ENCODE measurements around the gene SMCO1.

The SMCO1 gene

DNA sequence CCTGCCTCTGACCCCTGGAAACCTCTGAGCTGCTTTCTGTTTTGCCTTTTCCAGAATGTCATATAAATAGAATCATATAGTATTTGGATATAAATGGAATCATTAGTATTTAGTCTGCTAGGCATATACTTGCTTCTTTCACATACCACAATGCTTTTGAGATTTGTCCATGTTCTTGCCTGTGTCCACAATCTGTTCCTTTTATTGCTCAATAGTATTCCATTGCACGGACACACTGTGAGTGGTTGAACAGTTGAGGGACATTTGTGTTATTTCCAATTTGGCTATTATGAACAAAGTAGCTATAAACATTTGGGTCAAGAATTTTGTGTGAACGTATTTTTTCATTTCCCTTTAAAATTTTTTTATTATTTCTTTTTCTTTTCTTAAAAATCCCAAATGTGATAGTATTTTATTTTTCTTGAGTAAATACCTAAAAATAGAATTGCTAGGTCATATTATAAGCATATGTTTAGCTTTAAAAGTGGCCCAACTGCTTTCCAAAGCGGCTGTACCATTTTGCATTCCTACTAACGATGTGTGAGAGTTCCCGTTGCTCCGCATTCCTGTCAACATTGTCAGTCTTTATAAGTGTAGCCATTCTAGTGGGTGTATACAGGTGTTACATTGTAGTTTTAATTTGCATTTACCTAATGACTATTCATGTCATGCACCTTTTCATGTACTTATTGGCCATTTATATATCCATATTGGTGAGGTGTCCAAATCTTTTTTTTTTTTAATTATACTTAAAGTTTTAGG, 26.7 kb upstream of the SMCO1 start:
- DNase-seq (ENCODE audit: extremely low read depth, low read depth), result no peak
- H3K4me3 ChIP-seq (replicated peaks; ENCODE audit: low read depth, low read length), result no peak overlapping the region
- TF ChIP-seq, protein P1, sequence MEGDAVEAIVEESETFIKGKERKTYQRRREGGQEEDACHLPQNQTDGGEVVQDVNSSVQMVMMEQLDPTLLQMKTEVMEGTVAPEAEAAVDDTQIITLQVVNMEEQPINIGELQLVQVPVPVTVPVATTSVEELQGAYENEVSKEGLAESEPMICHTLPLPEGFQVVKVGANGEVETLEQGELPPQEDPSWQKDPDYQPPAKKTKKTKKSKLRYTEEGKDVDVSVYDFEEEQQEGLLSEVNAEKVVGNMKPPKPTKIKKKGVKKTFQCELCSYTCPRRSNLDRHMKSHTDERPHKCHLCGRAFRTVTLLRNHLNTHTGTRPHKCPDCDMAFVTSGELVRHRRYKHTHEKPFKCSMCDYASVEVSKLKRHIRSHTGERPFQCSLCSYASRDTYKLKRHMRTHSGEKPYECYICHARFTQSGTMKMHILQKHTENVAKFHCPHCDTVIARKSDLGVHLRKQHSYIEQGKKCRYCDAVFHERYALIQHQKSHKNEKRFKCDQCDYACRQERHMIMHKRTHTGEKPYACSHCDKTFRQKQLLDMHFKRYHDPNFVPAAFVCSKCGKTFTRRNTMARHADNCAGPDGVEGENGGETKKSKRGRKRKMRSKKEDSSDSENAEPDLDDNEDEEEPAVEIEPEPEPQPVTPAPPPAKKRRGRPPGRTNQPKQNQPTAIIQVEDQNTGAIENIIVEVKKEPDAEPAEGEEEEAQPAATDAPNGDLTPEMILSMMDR (IDR thresholded peaks at IDR 0.05; ENCODE audit: low read depth, low read length, missing control alignments), result no peak

DNA sequence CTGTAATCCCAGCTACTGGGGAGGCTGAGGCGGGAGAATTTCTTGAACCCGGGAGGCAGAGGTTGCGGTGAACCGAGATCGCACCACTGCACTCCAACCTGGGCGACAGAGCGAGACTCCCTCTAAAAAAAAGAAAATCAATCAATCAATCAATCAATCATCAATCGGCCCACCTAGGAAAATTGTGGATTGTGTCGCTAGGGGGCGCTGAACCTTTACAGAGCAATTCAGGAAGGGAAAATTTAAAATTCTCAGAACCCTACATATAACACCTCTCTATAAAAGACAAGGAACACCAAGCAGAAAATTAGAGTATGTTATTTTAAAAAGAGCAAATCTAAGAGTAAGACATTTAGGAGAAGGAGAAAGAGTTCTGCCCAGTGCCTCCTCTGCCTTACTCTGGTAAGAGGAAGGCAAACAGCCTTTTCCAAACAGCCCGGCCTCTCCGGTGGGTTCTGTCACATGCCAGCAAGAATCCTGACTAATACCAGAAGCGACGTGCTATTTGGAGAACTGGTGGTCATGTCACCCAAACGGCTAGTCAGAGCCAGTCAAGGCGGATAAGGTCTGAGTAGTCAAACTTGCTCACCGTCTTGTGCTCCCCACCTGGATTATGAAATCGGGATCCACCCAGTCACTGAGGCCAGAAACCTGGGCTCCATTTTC, 22.3 kb upstream of the SMCO1 start:
- DNase-seq (ENCODE audit: extremely low read depth, low read depth), result no peak
- TF ChIP-seq, protein P1 (IDR thresholded peaks at IDR 0.05; ENCODE audit: low read depth, low read length, missing control alignments), result peak; percentile 54
- H3K4me3 ChIP-seq (replicated peaks; ENCODE audit: low read depth, low read length), result no peak overlapping the region

DNA sequence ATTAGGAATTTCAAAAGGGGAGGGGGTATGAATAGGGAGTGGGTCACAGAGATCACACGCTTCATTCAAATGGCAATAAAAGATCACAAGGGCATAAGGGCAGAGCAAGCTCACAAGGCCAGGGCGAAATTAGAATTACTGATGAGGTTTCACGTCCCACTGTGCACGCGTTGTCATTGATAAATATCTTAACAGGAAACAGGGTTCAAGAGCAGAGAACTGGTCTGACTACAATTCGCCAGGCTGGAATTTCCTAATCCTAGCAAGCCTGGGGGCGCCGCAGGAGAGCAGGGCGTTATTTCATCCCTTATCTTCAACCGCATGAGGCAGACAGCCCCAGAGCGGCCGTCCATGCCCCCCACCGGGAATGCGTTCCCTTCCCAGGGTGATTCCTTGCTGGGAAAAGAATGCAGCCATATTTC, 18.1 kb upstream of the SMCO1 start:
- H3K4me3 ChIP-seq (replicated peaks; ENCODE audit: low read depth, low read length), result no peak overlapping the region
- TF ChIP-seq, protein P1 (IDR thresholded peaks at IDR 0.05; ENCODE audit: low read depth, low read length, missing control alignments), result no peak
- DNase-seq (ENCODE audit: extremely low read depth, low read depth), result no peak

DNA sequence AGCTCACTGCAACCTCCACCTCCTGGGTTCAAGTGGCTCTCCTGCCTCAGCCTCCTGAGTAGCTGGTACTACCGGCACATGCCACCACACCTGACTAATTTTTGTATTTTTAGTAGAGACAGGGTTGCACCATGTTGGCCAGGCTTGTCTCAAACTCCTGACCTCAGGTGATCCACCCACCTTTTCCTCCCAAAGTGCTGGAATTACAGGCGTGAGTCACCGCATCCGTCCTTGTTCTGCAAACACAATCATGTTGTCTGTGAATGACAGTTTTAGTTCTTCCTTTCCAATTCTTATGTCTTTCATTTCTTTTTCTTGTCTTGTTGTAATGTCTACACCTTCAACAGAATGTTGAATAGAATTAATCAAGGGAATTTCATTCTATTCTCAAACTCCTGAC, 16.3 kb upstream of the SMCO1 start:
- H3K4me3 ChIP-seq (replicated peaks; ENCODE audit: low read depth, low read length), result no peak overlapping the region
- no peak for DNase-seq (ENCODE audit: extremely low read depth, low read depth)
- TF ChIP-seq, protein P1 (IDR thresholded peaks at IDR 0.05; ENCODE audit: low read depth, low read length, missing control alignments), result no peak

DNA sequence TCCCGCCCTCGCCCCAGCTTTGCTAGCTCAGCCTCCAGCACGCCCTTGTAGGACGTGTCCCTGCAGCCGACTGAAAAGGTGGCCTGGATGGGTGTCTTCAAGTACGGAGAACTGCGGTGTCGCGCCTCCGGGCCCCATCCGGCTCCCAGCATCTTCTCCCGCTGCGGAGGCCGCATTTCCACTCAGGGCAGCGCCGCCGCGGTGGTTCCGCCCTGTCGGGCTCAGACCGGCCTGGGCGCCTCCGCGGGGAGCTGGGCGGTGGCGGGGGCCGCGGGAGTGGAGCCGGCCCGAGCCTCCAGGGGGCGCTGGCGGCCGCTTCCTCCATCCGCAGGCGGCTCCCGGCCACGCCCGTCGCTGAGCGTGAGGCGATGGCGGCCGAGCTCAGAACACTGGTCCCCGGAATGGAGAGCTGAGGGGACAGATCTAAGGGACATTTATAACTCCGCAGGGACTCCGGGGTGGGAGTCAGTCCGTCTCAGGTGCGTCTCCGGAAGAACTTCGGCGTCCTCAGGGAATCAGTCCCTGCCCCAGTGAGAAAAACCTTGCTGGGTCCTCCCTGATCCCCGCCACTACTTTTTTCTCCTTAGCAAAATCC, 13.6 kb upstream of the SMCO1 start:
- H3K4me3 ChIP-seq (replicated peaks; ENCODE audit: low read depth, low read length), result peak overlapping the region; percentile 30
- TF ChIP-seq, protein P1 (IDR thresholded peaks at IDR 0.05; ENCODE audit: low read depth, low read length, missing control alignments), result peak; percentile 72
- DNase-seq (ENCODE audit: extremely low read depth, low read depth), result no peak

DNA sequence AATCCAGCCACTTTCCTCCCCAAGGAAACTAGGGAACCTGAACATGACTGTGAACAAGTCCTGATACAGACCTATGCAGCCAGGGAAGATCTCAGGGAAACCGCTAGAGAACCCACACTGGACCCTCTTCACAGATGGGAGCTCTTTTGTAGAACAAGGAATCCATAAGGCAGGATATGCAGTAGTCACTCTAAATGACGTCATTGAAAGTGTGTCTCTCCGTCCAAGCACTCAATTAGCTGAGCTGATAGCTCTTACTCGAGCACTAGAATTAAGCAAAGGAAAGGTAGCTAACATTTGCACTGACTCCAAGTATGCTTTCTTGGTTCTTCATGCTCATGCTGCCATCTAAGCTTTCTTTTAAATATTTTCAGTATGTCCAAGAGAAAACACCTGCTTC, 10.0 kb upstream of the SMCO1 start:
- TF ChIP-seq, protein P1 (IDR thresholded peaks at IDR 0.05; ENCODE audit: low read depth, low read length, missing control alignments), result no peak
- DNase-seq (ENCODE audit: extremely low read depth, low read depth), result no peak
- no peak overlapping the region for H3K4me3 ChIP-seq (replicated peaks; ENCODE audit: low read depth, low read length)

Data from HFF-Myc (cell line).